Type B pancreatic cell (in vitro differentiated cells): ENCODE measurements around the gene PAQR7. TPM values are rescaled to one million over a fixed set of nuclear protein-coding genes. Genes with fewer than 3 reads are reported as not detected.

Experiments used
- DNase-seq: peaks from one replicate; pipeline ENCODE4 v3.0.0; 2021; ENCODE audit warnings: mixed read lengths; ENCODE audit not compliant: unreplicated experiment; ENCODE audit errors: extremely low spot score
- H3K27ac Mint-ChIP-seq: 2 replicates; pipeline ENCODE4 v1.8.0; 2021; ENCODE audit warnings: mild to moderate bottlenecking, mixed read lengths
- H3K27me3 Mint-ChIP-seq: 2 replicates; pipeline ENCODE4 v1.8.0; 2021; ENCODE audit warnings: mixed read lengths
- H3K36me3 Mint-ChIP-seq: 2 replicates; pipeline ENCODE4 v1.8.0; 2021; ENCODE audit warnings: mixed read lengths
- H3K4me1 Mint-ChIP-seq: one replicate; pipeline ENCODE4 v1.8.0; 2021; ENCODE audit warnings: mixed read lengths; ENCODE audit not compliant: unreplicated experiment
- H3K4me3 Mint-ChIP-seq: 2 replicates; pipeline ENCODE4 v1.8.0; 2021; ENCODE audit warnings: mild to moderate bottlenecking, mixed read lengths
- H3K9me3 Mint-ChIP-seq: 2 replicates; pipeline ENCODE4 v1.8.0; 2021; ENCODE audit warnings: mixed read lengths
- CTCF ChIP-seq: fragments of 200-600 bp; sonication (generic); conservative IDR thresholded peaks from 2 replicates; pipeline ENCODE4 v1.5.0; 2021; ENCODE audit warnings: antibody characterized with exemption, mild to moderate bottlenecking
- total RNA-seq: library from RNA; stranded (reverse); gene quantifications from 2 replicates; pipeline ENCODE4 v1.2.1, GENCODE V29; 2021; ENCODE audit warnings: low replicate concordance

The PAQR7 gene
- total RNA-seq, 1 donor from 2014 or later, result 24.3 TPM

- no peaks in the 10 kb centered on the region for H3K27me3 Mint-ChIP-seq
- no peaks in the 10 kb centered on the region for H3K36me3 Mint-ChIP-seq
- no peak for DNase-seq
- no peak for TF ChIP-seq CTCF
- peaks cover 33% of the 10 kb centered on the region for H3K4me1 Mint-ChIP-seq
- H3K27ac Mint-ChIP-seq, result peak overlapping the region; percentile 79
- no peaks in the 10 kb centered on the region for H3K9me3 Mint-ChIP-seq
- peak overlapping the region; percentile 88 for H3K4me3 Mint-ChIP-seq
Observed at GRCh38 chr1:25876693-25877077, 1.2 kb upstream of the PAQR7 start.

GRCh38 chr1:25875856-25876692 lies 566 bp upstream of the PAQR7 start:
- H3K27me3 Mint-ChIP-seq, result no peaks in the 10 kb centered on the region
- no peak for TF ChIP-seq CTCF
- no peaks in the 10 kb centered on the region for H3K36me3 Mint-ChIP-seq
- peak overlapping the region; percentile 88 for H3K4me3 Mint-ChIP-seq
- peaks cover 34% of the 10 kb centered on the region for H3K4me1 Mint-ChIP-seq
- H3K27ac Mint-ChIP-seq, result peak overlapping the region; percentile 79
- no peaks in the 10 kb centered on the region for H3K9me3 Mint-ChIP-seq
- no peak for DNase-seq

- DNase-seq, result no peak
- Mint-ChIP-seq H3K4me1 (peaks cover 34% of the 10 kb centered on the region), H3K27me3 (no peaks in the 10 kb centered on the region), H3K27ac (peak overlapping the region; percentile 87), H3K36me3 (no peaks in the 10 kb centered on the region), H3K9me3 (no peaks in the 10 kb centered on the region), H3K4me3 (peak overlapping the region; percentile 94)
- no peak for TF ChIP-seq CTCF
Observed at GRCh38 chr1:25874635-25875153, 814 bp downstream of the PAQR7 start.

GRCh38 chr1:25874209-25874608 lies 1.3 kb downstream of the PAQR7 start:
- no peaks in the 10 kb centered on the region for H3K27me3 Mint-ChIP-seq
- DNase-seq, result no peak
- H3K4me3 Mint-ChIP-seq, result peak overlapping the region; percentile 75
- H3K36me3 Mint-ChIP-seq, result no peaks in the 10 kb centered on the region
- no peaks in the 10 kb centered on the region for H3K9me3 Mint-ChIP-seq
- peaks cover 29% of the 10 kb centered on the region for H3K4me1 Mint-ChIP-seq
- TF ChIP-seq CTCF, result no peak
- peak overlapping the region; percentile 58 for H3K27ac Mint-ChIP-seq

- H3K27ac Mint-ChIP-seq, result peak overlapping the region; percentile 58
- H3K9me3 Mint-ChIP-seq, result no peaks in the 10 kb centered on the region
- H3K4me3 Mint-ChIP-seq, result peak overlapping the region; percentile 75
- no peak for TF ChIP-seq CTCF
- H3K27me3 Mint-ChIP-seq, result no peaks in the 10 kb centered on the region
- peaks cover 28% of the 10 kb centered on the region for H3K4me1 Mint-ChIP-seq
- no peaks in the 10 kb centered on the region for H3K36me3 Mint-ChIP-seq
- no peak for DNase-seq
Observed at GRCh38 chr1:25873120-25873519, 2.4 kb downstream of the PAQR7 start.
